Frontal cortex (tissue), 4 donors: Measurements from ENCODE around the gene ADAM12. TPM values are rescaled to one million over a fixed set of nuclear protein-coding genes. Genes with fewer than 3 reads are reported as not detected.
"Not testable (repeated sequence)": the region's sequence is repeated elsewhere in the genome, so short reads cannot be mapped to it uniquely, and the experiment has no call there.

Experiments used
- DNase-seq, 2 donors: peaks; one replicate each; pipeline ENCODE4 v3.0.0; 2012; ENCODE audit warnings: low spot score in 2 of 2
- FAIRE-seq: peaks from 2 replicates; lab custom pipeline; 2012; peaks lifted over from hg19 to GRCh38; lab: Jason Lieb, UNC
- small RNA-seq: library from RNA; depleted of rRNA; stranded (forward); fragments of <200 nt; gene quantifications from one replicate; pipeline ENCODE3, GENCODE V24; 2014
- total RNA-seq: library from RNA; depleted of rRNA; stranded (reverse); fragments of >200 nt; gene quantifications from one replicate; pipeline ENCODE4 v1.2.3, GENCODE V29; 2014
- donor health status: control.
- donor health status: control.
- donor health status: control.

Gene ADAM12
- total RNA-seq, 1 donor from 2014 or later, result 2.9 TPM

GRCh38 chr10:125983161-125983560 is 405.1 kb downstream of the ADAM12 start:
- no peak for DNase-seq
- FAIRE-seq, result no peak

GRCh38 chr10:125982260-125982948 is 405.9 kb downstream of the ADAM12 start:
- peak; percentile 39 for FAIRE-seq
- peak; percentile 35 to 45 for DNase-seq

GRCh38 chr10:125980521-125981035 is 407.7 kb downstream of the ADAM12 start:
- FAIRE-seq (no peak), DNase-seq (no peak)

- FAIRE-seq, result no peak
- no peak for DNase-seq
Observed at GRCh38 chr10:125979976-125980375, 408.3 kb downstream of the ADAM12 start.

- DNase-seq, result no peak
- FAIRE-seq, result no peak
Observed at GRCh38 chr10:125976960-125977605, 411.2 kb downstream of the ADAM12 start.

- not testable (repeated sequence) for FAIRE-seq, DNase-seq
Observed at GRCh38 chr10:125970077-125970630, 418.1 kb downstream of the ADAM12 start.

- no peak for DNase-seq
- no peak for FAIRE-seq
Observed at GRCh38 chr10:125967533-125967932, 420.7 kb downstream of the ADAM12 start.

GRCh38 chr10:125964558-125964957 is 423.7 kb downstream of the ADAM12 start:
- DNase-seq, result no peak
- FAIRE-seq, result no peak

Small RNA genes lying within 50 kb of the gene (small RNA-seq; reads per million reads assigned to genes)
- not detected for gene RNA5SP328
